Natural killer cell (primary cell): Measurements from ENCODE around the gene TPMT. TPM values are rescaled to one million over a fixed set of nuclear protein-coding genes. Genes with fewer than 3 reads are reported as not detected.

Source experiments
- ATAC-seq, 3 donors: fragments of 150-1000 bp in 2 of 3; fragments of 200-7000 bp in 1 of 3; cut with Tn5 transposase; 1 replicate in 1 of 3; 2 replicates in 2 of 3; pipeline ENCODE4 v1.10.0; 2021; ENCODE audit warnings: mild to moderate bottlenecking in 2 of 3, moderate library complexity in 2 of 3
- DNase-seq, 2 donors: peaks; one replicate each; pipeline versions ENCODE4 v3.0.0 to v3.0.0-alpha.2; 2013 to 2021; ENCODE audit warnings: mixed read lengths in 1 of 2
- H3K27ac ChIP-seq: one replicate; pipeline ENCODE4 v1.5.1; 2013; ENCODE audit warnings: mild to moderate bottlenecking, low read length
- H3K27me3 ChIP-seq: one replicate; pipeline ENCODE4 v1.6.1; 2013; ENCODE audit warnings: low read length; ENCODE audit not compliant: control insufficient read depth, insufficient read depth
- H3K36me3 ChIP-seq: one replicate; pipeline ENCODE4 v1.6.1; 2013; ENCODE audit warnings: low read length; ENCODE audit not compliant: control insufficient read depth, insufficient read depth
- H3K4me1 ChIP-seq: one replicate; pipeline ENCODE4 v1.6.1; 2013; ENCODE audit warnings: low read length; ENCODE audit not compliant: control insufficient read depth, insufficient read depth
- H3K4me3 ChIP-seq: one replicate; pipeline ENCODE4 v1.5.1; 2013; ENCODE audit warnings: low read length
- H3K9me3 ChIP-seq: one replicate; pipeline ENCODE4 v1.6.1; 2013; ENCODE audit warnings: low read length; ENCODE audit not compliant: control insufficient read depth, insufficient read depth
- H3K27ac Mint-ChIP-seq, 2 donors: one replicate each; pipeline ENCODE4 v1.8.0; 2022; ENCODE audit warnings: mild to moderate bottlenecking in 2 of 2, mixed read lengths in 2 of 2, moderate library complexity in 1 of 2
- H3K27me3 Mint-ChIP-seq, 2 donors: one replicate each; pipeline ENCODE4 v1.8.0; 2022; ENCODE audit warnings: low read depth in 2 of 2, mixed read lengths in 2 of 2
- H3K36me3 Mint-ChIP-seq: one replicate; pipeline ENCODE4 v1.8.0; 2022; ENCODE audit warnings: mixed read lengths
- H3K4me1 Mint-ChIP-seq, 2 donors: one replicate each; pipeline ENCODE4 v1.8.0; 2022; ENCODE audit warnings: mixed read lengths in 2 of 2
- H3K4me3 Mint-ChIP-seq: one replicate; pipeline ENCODE4 v1.8.0; 2022; ENCODE audit warnings: mild to moderate bottlenecking, moderate library complexity, mixed read lengths
- H3K9me3 Mint-ChIP-seq, 2 donors: one replicate each; pipeline ENCODE4 v1.8.0; 2022; ENCODE audit warnings: mixed read lengths in 2 of 2
- WGBS: methylation state at CpG from one replicate; pipeline ENCODE4 v1.1.7; 2013; ENCODE audit warnings: missing lambda C conversion rate; ENCODE audit not compliant: insufficient coverage; 5-methylcytosine and 5-hydroxymethylcytosine counted together
- intact Hi-C: fragments of 100-400 bp; cut with micrococcal nuclease; formaldehyde crosslinking; loops from one replicate; pipeline ENCODE4 v1.14.2; 2022
- total RNA-seq, 4 donors: library from RNA; stranded (reverse); fragments of 120-200 nt in 1 of 4; gene quantifications; one replicate each; pipeline versions ENCODE4 v1.2.3 to v1.2.4, GENCODE V29; 2013 to 2022
- TF ChIP-seq, protein P1 (sequence below): fragments of 200-600 bp; IDR thresholded peaks from one replicate; pipeline ENCODE4 v1.8.0; 2022; ENCODE audit warnings: antibody characterized with exemption

Gene TPMT
- total RNA-seq, 3 donors from 2014 or later (not counting 1 experiment from before 2014, with no cell fraction given): 8.9 to 11.4 (median 9.6) TPM

- H3K4me3 Mint-ChIP-seq: no peak overlapping the region
- no peaks in the 10 kb centered on the region for H3K4me1 ChIP-seq
- H3K9me3 Mint-ChIP-seq: no peaks in the 10 kb centered on the region
- H3K36me3 Mint-ChIP-seq: no peaks in the 10 kb centered on the region
- peaks cover 17% of the 10 kb centered on the region for H3K36me3 ChIP-seq
- no peaks in the 10 kb centered on the region for H3K27me3 Mint-ChIP-seq
- no peak for ATAC-seq
- no peak overlapping the region for H3K4me3 ChIP-seq
- TF ChIP-seq, protein P1, sequence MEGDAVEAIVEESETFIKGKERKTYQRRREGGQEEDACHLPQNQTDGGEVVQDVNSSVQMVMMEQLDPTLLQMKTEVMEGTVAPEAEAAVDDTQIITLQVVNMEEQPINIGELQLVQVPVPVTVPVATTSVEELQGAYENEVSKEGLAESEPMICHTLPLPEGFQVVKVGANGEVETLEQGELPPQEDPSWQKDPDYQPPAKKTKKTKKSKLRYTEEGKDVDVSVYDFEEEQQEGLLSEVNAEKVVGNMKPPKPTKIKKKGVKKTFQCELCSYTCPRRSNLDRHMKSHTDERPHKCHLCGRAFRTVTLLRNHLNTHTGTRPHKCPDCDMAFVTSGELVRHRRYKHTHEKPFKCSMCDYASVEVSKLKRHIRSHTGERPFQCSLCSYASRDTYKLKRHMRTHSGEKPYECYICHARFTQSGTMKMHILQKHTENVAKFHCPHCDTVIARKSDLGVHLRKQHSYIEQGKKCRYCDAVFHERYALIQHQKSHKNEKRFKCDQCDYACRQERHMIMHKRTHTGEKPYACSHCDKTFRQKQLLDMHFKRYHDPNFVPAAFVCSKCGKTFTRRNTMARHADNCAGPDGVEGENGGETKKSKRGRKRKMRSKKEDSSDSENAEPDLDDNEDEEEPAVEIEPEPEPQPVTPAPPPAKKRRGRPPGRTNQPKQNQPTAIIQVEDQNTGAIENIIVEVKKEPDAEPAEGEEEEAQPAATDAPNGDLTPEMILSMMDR: no peak
- H3K9me3 ChIP-seq: no peaks in the 10 kb centered on the region
- no peaks in the 10 kb centered on the region for H3K4me1 Mint-ChIP-seq
- intact Hi-C loops: no loop called here
- DNase-seq: no peak
- H3K27ac Mint-ChIP-seq: no peak overlapping the region
- H3K27ac ChIP-seq: no peak overlapping the region
- no peaks in the 10 kb centered on the region for H3K27me3 ChIP-seq
- WGBS: 97% methylated on average over 10 of the region's 10 CpGs
Measured at GRCh38 chr6:18187701-18188100, 32.8 kb upstream of the TPMT start.

- Mint-ChIP-seq H3K27me3 (no peaks in the 10 kb centered on the region), H3K9me3 (no peaks in the 10 kb centered on the region), H3K36me3 (no peaks in the 10 kb centered on the region), H3K4me1 (no peaks in the 10 kb centered on the region), H3K4me3 (no peak overlapping the region), H3K27ac (no peak overlapping the region)
- Histone ChIP-seq H3K4me1 (no peaks in the 10 kb centered on the region), H3K9me3 (no peaks in the 10 kb centered on the region), H3K36me3 (peaks cover 16% of the 10 kb centered on the region), H3K27ac (no peak overlapping the region), H3K27me3 (no peaks in the 10 kb centered on the region), H3K4me3 (no peak overlapping the region)
- DNase-seq (no peak), ATAC-seq (no peak)
- intact Hi-C loops: no loop called here
- 74% methylated on average over 4 of the region's 4 CpGs for WGBS
- TF ChIP-seq, protein P1: no peak
Measured at GRCh38 chr6:18186540-18187250, 31.8 kb upstream of the TPMT start.

GRCh38 chr6:18186033-18186432, 31.2 kb upstream of the TPMT start:
- H3K27me3 Mint-ChIP-seq: no peaks in the 10 kb centered on the region
- no peak for DNase-seq
- no peak overlapping the region for H3K27ac Mint-ChIP-seq
- no peaks in the 10 kb centered on the region for H3K9me3 Mint-ChIP-seq
- WGBS: 50% methylated on average over 2 of the region's 2 CpGs
- no peaks in the 10 kb centered on the region for H3K4me1 Mint-ChIP-seq
- Histone ChIP-seq H3K4me1 (no peaks in the 10 kb centered on the region), H3K27me3 (no peaks in the 10 kb centered on the region), H3K4me3 (no peak overlapping the region), H3K27ac (no peak overlapping the region), H3K9me3 (no peaks in the 10 kb centered on the region), H3K36me3 (peaks cover 10% of the 10 kb centered on the region)
- ATAC-seq: no peak
- no peaks in the 10 kb centered on the region for H3K36me3 Mint-ChIP-seq
- TF ChIP-seq, protein P1: no peak
- intact Hi-C loops: no loop called here
- no peak overlapping the region for H3K4me3 Mint-ChIP-seq

DNA sequence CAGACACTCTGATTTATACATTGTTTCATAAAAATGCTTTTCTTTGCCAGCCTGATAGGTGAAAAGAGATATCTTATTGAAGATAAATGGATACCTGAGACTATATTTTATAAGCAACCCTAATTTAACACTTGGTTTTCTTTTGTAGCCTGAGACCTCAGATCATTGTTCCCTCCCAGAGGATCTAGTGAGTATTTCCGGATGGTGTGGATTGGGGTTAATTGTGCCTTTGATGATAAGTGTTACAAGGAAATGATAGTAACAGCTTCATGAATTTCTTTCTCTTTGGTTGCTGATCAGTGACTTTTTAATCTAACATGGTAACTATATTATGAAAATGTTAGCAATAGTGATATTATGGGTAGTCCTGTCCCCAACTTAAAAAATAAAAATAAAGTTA, 30.7 kb upstream of the TPMT start:
- Mint-ChIP-seq H3K36me3 (no peaks in the 10 kb centered on the region), H3K27ac (no peak overlapping the region), H3K9me3 (no peaks in the 10 kb centered on the region), H3K4me1 (no peaks in the 10 kb centered on the region), H3K4me3 (no peak overlapping the region), H3K27me3 (no peaks in the 10 kb centered on the region)
- Histone ChIP-seq H3K9me3 (no peaks in the 10 kb centered on the region), H3K4me1 (no peaks in the 10 kb centered on the region), H3K27me3 (no peaks in the 10 kb centered on the region), H3K36me3 (peaks cover 7% of the 10 kb centered on the region), H3K4me3 (no peak overlapping the region), H3K27ac (no peak overlapping the region)
- DNase-seq (no peak), ATAC-seq (no peak)
- 86% methylated on average over 1 of the region's 1 CpG for WGBS
- intact Hi-C loops: no loop called here
- TF ChIP-seq, protein P1: no peak
